GM12878 (cell line): Measurements from ENCODE around the gene DUSP18. TPM values are rescaled to one million over a fixed set of nuclear protein-coding genes. Genes with fewer than 3 reads are reported as not detected.

Experiments
- CBX3 ChIP-seq: fragments of 200-600 bp; sonication (generic); IDR thresholded peaks from 2 replicates; pipeline ENCODE4 v1.6.1; 2016; ENCODE audit warnings: low read depth, borderline replicate concordance
- CEBPB ChIP-seq, 2 experiments: fragments of 150-350 bp in 1 of 2; IDR thresholded peaks; 2 replicates each; pipeline ENCODE4 v1.6.1; 2012 to 2014; ENCODE audit warnings: low read depth in 2 of 2, low read length in 2 of 2, borderline replicate concordance in 1 of 2, inconsistent platforms in 1 of 2
- MXI1 ChIP-seq: fragments of 150-350 bp; IDR thresholded peaks from 2 replicates; pipeline ENCODE4 v1.6.1; 2011; ENCODE audit warnings: low read depth, mild to moderate bottlenecking, inconsistent platforms, low read length, improper control_type of control experiment
- PML ChIP-seq: IDR thresholded peaks from 2 replicates; pipeline ENCODE4 v1.6.1; 2012; ENCODE audit warnings: low read length, inconsistent platforms
- POLR2AphosphoS5 ChIP-seq: IDR thresholded peaks from 2 replicates; pipeline ENCODE4 v1.6.1; 2011; ENCODE audit warnings: mild to moderate bottlenecking, low read length, inconsistent platforms
- RB1 ChIP-seq: fragments of 450-650 bp; formaldehyde crosslinking; IDR thresholded peaks from 2 replicates; pipeline ENCODE4 v1.6.1; 2017; ENCODE audit warnings: mild to moderate bottlenecking, borderline replicate concordance
- polyA plus RNA-seq, 11 experiments: library from polyadenylated mRNA; depleted of rRNA in 4 of 11; unstranded in 6 of 11; stranded (reverse) in 5 of 11; fragments of >200 nt; fragmentation: Nextera tagmentation in 4 of 11; fragmentation: Illumina TruSeq in 1 of 11; extraction: Ambion mirVana in 4 of 11; extraction: Trizol in 1 of 11; gene quantifications; 1 replicate in 1 of 11; 2 replicates in 10 of 11; pipeline versions ENCODE4 v1.2.1 to v1.2.3, GENCODE V29; 2011 to 2016; ENCODE audit warnings: inconsistent platforms in 2 of 11, missing spikeins in 2 of 11, low read depth in 1 of 11
- total RNA-seq, 4 experiments: library from RNA; depleted of rRNA in 3 of 4; stranded (reverse); fragments of >200 nt in 3 of 4; fragmentation: Illumina TruSeq in 1 of 4; extraction: Trizol in 1 of 4; gene quantifications; 2 replicates each; pipeline versions ENCODE4 v1.2.1 to v1.2.3, GENCODE V29; 2013 to 2021
- TF ChIP-seq, protein P1 (sequence below): IDR thresholded peaks from 2 replicates; pipeline ENCODE4 v1.6.1; 2011; ENCODE audit warnings: mild to moderate bottlenecking, low read depth, low read length, moderate library complexity; ENCODE audit not compliant: insufficient replicate concordance

Gene DUSP18
- total and polyA plus RNA-seq, 10 of the 15 experiments (the other 5 are each of a cell fraction or from before 2014, with no cell fraction given) = 1.9 to 11.9 (median 7.7) TPM

DNA sequence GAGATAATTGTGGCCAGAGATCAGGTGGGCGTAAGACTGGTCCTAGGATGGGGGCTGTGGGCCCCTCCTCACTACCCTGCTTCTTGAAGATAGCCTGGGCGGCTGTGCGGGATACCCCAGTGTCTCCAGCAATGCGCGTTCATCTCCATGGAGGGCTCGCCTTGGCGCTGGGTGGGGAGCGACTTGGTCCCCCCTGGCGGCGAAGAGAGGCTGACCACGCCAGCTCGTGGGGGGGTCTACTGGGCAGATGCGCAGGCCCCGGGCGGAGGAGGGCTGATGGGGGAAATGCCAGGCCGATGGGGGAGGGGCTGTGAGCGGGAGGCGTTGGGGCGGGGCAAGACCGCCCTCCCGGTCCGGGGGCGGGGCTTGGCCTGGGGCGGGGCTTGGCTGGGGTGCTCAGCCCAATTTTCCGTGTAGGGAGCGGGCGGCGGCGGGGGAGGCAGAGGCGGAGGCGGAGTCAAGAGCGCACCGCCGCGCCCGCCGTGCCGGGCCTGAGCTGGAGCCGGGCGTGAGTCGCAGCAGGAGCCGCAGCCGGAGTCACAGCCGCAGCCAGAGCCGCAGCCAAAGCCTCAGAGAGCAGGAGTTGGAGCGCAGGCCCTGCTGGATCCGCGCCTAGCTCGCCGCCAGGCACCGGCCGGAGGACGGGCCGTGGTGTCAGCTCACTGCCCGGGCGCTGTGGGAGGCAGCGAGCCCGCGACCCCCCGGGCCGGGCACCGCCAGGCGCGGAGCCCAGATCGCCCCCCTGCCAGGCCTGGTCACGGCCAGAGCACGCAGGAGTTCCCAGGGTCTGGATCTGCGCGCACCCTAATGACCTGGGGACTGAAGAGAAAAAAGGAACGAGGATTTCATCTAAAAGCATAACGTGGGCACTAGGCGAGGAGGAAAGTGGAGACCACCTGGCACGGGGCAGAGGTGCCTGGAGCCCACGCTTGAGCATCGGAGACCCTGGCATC is 32.1 kb downstream of the DUSP18 start, which contains the start of gene SLC35E4 (continued):
- TF ChIP-seq CEBPB (IDR thresholded peaks at IDR 0.05; ENCODE audit: borderline replicate concordance in 1 of 2, low read depth in 2 of 2, low read length in 2 of 2) (no peak), MXI1 (peak; percentile 48; the same call in 1 of the 2 replicates), PML (no peak), CBX3 (no peak), RB1 (peak; percentile 18; the same call in 1 of the 2 replicates), POLR2AphosphoS5 (no peak)
- TF ChIP-seq, protein P1, sequence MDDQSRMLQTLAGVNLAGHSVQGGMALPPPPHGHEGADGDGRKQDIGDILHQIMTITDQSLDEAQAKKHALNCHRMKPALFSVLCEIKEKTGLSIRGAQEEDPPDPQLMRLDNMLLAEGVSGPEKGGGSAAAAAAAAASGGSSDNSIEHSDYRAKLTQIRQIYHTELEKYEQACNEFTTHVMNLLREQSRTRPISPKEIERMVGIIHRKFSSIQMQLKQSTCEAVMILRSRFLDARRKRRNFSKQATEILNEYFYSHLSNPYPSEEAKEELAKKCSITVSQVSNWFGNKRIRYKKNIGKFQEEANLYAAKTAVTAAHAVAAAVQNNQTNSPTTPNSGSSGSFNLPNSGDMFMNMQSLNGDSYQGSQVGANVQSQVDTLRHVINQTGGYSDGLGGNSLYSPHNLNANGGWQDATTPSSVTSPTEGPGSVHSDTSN = no peak
